ENCODE measurements around the gene SCAANT1.

SCAANT1 gene

DNA sequence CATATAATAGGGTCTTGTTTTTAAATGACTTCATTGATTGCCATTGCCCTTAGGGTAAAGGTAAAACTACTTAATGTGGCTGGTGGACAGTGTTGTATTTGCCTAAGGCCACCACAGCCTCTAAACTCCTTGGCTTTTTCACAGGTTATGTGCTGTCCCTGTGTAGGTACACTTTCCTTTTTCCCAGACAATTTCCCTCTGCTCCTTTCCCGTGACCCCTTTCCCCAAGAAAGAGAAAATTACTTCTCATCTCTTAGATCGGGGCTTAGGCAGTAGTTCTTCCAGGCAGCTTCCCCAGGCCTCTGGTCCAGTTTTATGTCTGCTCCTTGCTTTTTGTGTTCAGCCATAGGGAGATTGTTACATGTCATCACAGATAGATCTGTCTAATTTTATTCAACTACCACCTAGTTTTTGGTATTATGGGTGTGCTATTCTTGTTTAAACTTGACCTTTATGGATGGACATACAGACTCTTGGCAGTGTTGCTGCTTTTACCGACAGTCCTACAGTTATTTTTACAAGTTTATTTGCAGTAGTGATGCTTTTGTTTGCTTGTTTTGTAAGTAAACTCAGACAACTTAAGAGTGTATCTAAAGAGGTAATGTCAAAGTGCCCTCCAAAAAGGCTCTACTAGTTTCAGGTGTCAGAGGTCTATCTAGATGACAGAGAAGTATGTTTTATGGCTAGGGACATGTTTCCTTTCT is 20.5 kb upstream of the SCAANT1 start:
- Histone ChIP-seq H3K4me1 (peaks cover 4% of the 10 kb centered on the region), H3K36me3 (no peaks in the 10 kb centered on the region; the same call in 1 of the 2 replicates), H3K4me3 (ENCODE audit: low read depth, low read length) (no peak overlapping the region), H3K9me3 (no peaks in the 10 kb centered on the region), H3K27me3 (no peaks in the 10 kb centered on the region)
- TF ChIP-seq, protein P1, sequence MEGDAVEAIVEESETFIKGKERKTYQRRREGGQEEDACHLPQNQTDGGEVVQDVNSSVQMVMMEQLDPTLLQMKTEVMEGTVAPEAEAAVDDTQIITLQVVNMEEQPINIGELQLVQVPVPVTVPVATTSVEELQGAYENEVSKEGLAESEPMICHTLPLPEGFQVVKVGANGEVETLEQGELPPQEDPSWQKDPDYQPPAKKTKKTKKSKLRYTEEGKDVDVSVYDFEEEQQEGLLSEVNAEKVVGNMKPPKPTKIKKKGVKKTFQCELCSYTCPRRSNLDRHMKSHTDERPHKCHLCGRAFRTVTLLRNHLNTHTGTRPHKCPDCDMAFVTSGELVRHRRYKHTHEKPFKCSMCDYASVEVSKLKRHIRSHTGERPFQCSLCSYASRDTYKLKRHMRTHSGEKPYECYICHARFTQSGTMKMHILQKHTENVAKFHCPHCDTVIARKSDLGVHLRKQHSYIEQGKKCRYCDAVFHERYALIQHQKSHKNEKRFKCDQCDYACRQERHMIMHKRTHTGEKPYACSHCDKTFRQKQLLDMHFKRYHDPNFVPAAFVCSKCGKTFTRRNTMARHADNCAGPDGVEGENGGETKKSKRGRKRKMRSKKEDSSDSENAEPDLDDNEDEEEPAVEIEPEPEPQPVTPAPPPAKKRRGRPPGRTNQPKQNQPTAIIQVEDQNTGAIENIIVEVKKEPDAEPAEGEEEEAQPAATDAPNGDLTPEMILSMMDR (IDR thresholded peaks at IDR 0.05; ENCODE audit: low read depth, low read length), result no peak
- DNase-seq, result no peak

DNA sequence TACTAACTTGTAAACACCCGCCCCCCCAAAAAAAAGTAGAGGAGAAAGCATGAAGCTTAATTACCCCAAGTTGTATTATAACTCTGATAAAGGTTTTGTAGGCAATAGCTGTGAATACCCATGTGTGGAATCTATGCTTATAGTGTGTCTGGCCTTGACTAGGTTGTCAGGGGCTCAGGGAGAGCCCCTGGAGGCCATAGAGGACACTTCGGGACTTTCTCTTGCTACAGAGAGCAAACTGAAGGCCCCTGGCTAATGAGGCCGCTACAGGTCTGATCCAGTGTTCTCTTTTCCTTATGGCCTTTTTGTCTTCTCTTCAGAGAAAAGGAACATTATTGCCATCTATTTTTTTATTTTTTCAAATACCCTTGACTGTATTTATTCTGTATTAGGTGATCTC is 19.1 kb upstream of the SCAANT1 start:
- DNase-seq, result no peak
- Histone ChIP-seq H3K4me3 (ENCODE audit: low read depth, low read length) (no peak overlapping the region), H3K36me3 (no peaks in the 10 kb centered on the region; the same call in none of the 2 replicates), H3K27me3 (no peaks in the 10 kb centered on the region), H3K9me3 (no peaks in the 10 kb centered on the region), H3K4me1 (peaks cover under 1% of the 10 kb centered on the region; the same call in 1 of the 2 replicates)
- TF ChIP-seq, protein P1 (IDR thresholded peaks at IDR 0.05; ENCODE audit: low read depth, low read length), result peak; percentile 29; the same call in 1 of the 2 replicates

DNA sequence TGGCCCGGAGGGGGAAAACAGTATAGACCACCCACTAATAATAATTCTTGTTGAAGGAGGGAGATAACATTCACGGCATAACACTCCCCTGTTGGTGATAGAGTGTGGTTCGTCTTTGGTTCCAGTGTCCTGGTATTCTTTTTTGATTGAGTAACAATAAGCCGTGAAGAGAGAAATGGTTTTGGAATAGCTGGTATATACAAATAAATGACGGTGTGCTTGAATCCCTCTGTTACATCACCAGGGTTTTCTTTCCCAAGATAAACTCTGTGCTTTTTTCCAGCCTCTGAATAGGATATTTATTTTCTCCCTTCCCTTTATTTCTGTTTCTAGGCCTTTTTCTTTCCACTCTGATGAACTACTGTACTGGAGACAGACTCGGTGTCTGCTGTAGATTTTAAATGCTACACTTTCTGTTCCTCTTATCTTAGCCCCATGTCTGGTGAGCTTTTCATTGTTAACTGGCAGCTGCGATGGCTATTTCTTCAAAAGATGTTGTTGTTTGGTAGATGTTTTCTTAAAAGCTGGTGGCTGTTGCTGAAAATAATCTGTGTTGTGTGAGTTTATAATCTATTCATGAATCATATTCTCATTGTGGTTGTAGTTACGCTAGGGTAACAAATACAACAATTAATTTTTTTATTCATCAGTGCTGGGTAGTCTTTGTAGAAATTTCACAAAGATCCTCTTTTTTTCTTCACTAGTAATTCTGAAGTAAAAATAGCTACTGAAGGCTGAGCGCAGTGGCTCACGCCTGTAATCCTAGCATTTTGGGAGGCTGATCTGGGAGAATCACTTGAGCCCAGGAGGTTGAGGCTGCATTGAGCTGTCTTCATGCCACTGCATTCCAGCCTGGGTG is 15.5 kb upstream of the SCAANT1 start:
- DNase-seq, result no peak
- H3K4me1 ChIP-seq, result no peaks in the 10 kb centered on the region
- no peaks in the 10 kb centered on the region for H3K27me3 ChIP-seq
- TF ChIP-seq, protein P1 (IDR thresholded peaks at IDR 0.05; ENCODE audit: low read depth, low read length), result no peak
- no peaks in the 10 kb centered on the region for H3K9me3 ChIP-seq
- no peak overlapping the region for H3K4me3 ChIP-seq (ENCODE audit: low read depth, low read length)
- H3K36me3 ChIP-seq, result peaks cover 13% of the 10 kb centered on the region

DNA sequence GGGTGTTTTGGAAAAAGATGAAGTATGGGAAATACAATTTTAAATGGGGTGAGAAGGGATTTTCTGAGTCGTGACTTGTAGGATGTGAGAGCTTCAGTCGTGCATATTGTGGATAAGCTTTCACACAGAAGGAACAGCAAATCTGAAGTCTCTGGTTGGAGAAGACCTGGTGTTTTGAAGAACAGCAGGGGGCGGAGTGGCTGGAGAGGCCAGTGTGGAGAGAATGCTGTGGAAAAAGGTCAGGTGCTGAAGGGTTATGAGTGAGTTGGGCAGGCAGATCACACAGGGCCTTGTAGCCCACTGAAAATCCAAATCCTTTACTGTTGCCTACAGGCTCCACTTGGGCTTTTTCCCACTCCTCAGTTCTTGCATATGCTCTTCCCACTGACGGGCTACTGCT is 14.1 kb upstream of the SCAANT1 start:
- no peak for DNase-seq
- TF ChIP-seq, protein P1 (IDR thresholded peaks at IDR 0.05; ENCODE audit: low read depth, low read length), result peak; percentile 9; the same call in 1 of the 2 replicates
- Histone ChIP-seq H3K36me3 (peaks cover 13% of the 10 kb centered on the region), H3K4me3 (ENCODE audit: low read depth, low read length) (no peak overlapping the region), H3K4me1 (no peaks in the 10 kb centered on the region), H3K27me3 (no peaks in the 10 kb centered on the region), H3K9me3 (no peaks in the 10 kb centered on the region)

DNA sequence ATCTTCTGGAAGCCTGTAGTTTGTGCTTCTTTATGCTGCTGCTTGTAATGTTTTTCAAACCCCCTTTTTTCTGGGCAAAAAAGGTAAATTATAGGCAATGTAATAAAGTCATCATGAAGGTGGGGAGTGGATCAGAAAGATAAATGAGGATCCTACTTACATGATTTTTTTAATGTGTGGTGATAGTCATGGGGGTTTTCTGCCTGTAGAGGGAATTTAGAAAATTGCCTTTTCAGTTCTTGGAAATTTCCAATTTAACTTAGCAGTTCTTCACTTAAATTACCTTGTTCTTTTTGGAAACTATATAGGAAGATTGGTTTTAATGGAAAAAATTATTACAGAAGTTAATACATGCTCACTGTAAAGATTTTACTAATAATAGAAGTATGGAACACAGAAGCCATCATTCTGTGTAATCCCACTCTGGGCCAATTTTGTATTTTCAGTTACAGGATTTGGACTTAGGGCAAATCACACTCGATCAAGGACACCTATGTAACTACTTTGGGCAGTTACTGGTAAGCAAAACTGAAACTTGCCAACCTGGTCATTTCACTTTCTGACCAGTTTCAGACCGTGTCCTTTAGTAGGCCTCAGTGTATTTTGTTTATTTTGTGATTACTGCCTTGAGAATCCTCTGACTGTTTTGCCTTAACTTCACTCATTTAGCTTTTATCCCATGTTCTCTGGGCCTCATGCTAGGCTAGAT is 10.5 kb upstream of the SCAANT1 start:
- peaks cover 13% of the 10 kb centered on the region for H3K36me3 ChIP-seq
- no peak overlapping the region for H3K4me3 ChIP-seq (ENCODE audit: low read depth, low read length)
- H3K4me1 ChIP-seq, result no peaks in the 10 kb centered on the region
- no peaks in the 10 kb centered on the region for H3K27me3 ChIP-seq
- no peaks in the 10 kb centered on the region for H3K9me3 ChIP-seq
- TF ChIP-seq, protein P1 (IDR thresholded peaks at IDR 0.05; ENCODE audit: low read depth, low read length), result no peak
- DNase-seq, result no peak
